HepG2 (cell line): ENCODE results near the gene ABTB2. TPM values are rescaled to one million over a fixed set of nuclear protein-coding genes. Genes with fewer than 3 reads are reported as not detected.

ENCODE experiments used
- BHLHE40 ChIP-seq: IDR thresholded peaks from 2 replicates; pipeline ENCODE4 v1.6.1; 2011; ENCODE audit warnings: low read length, improper control_type of control experiment
- CHD4 ChIP-seq: fragments of 200-600 bp; sonication (generic); IDR thresholded peaks from 2 replicates; pipeline ENCODE4 v1.7.0; 2017; ENCODE audit warnings: mild to moderate bottlenecking, low read length, borderline replicate concordance
- EEA1 ChIP-seq: sonication (generic); formaldehyde crosslinking; IDR thresholded peaks from 2 replicates; pipeline ENCODE4 v1.5.1; 2020; ENCODE audit warnings: mild to moderate bottlenecking, missing genetic modification reagents, borderline replicate concordance
- HNRNPL ChIP-seq: fragments of 200-400 bp; formaldehyde crosslinking; IDR thresholded peaks from 2 replicates; pipeline ENCODE4 v1.6.1; 2017; ENCODE audit warnings: mild to moderate bottlenecking, low read depth, low read length
- MED13 ChIP-seq: sonication (generic); formaldehyde crosslinking; IDR thresholded peaks from 2 replicates; pipeline ENCODE4 v1.5.0; 2020; ENCODE audit warnings: missing genetic modification reagents
- SMAD1 ChIP-seq: sonication (generic); formaldehyde crosslinking; IDR thresholded peaks from 2 replicates; pipeline ENCODE4 v1.4.0; 2020; ENCODE audit warnings: missing genetic modification reagents, low read depth, mild to moderate bottlenecking, borderline replicate concordance
- SP140L ChIP-seq: sonication (generic); formaldehyde crosslinking; IDR thresholded peaks from 2 replicates; pipeline ENCODE4 v1.4.0; 2020; ENCODE audit warnings: missing genetic modification reagents, borderline replicate concordance
- ZNF17 ChIP-seq: sonication (generic); formaldehyde crosslinking; IDR thresholded peaks from 2 replicates; pipeline ENCODE4 v1.5.0; 2020; ENCODE audit warnings: mild to moderate bottlenecking, missing genetic modification reagents
- ZNF335 ChIP-seq: sonication (generic); formaldehyde crosslinking; IDR thresholded peaks from 2 replicates; pipeline ENCODE4 v1.4.0; 2020; ENCODE audit warnings: missing genetic modification reagents
- ZNF460 ChIP-seq: sonication (generic); formaldehyde crosslinking; IDR thresholded peaks from 2 replicates; pipeline ENCODE4 v1.5.1; 2020; ENCODE audit warnings: missing genetic modification reagents, mild to moderate bottlenecking, borderline replicate concordance
- ZNF605 ChIP-seq: sonication (generic); formaldehyde crosslinking; IDR thresholded peaks from 2 replicates; pipeline ENCODE4 v1.8.0; 2022; ENCODE audit warnings: mild to moderate bottlenecking, missing genetic modification reagents
- ZNF614 ChIP-seq: IDR thresholded peaks from 2 replicates; pipeline ENCODE4 v1.6.1; 2018; ENCODE audit warnings: missing biosample characterization, missing genetic modification reagents, inconsistent platforms, borderline replicate concordance
- ZNF768 ChIP-seq: sonication (generic); formaldehyde crosslinking; IDR thresholded peaks from 2 replicates; pipeline ENCODE4 v1.4.0; 2020; ENCODE audit warnings: missing genetic modification reagents
- ZSCAN9 ChIP-seq: IDR thresholded peaks from 2 replicates; pipeline ENCODE4 v1.6.1; 2016; ENCODE audit warnings: borderline replicate concordance
- polyA plus RNA-seq, 8 experiments: library from polyadenylated mRNA; depleted of rRNA in 3 of 8; stranded (reverse) in 7 of 8; unstranded in 1 of 8; fragments of >200 nt; fragmentation: Illumina TruSeq in 4 of 8; extraction: Trizol in 4 of 8; gene quantifications; 2 replicates each; pipeline versions ENCODE4 v1.2.1 to v1.2.3, GENCODE V29; 2011 to 2016; ENCODE audit warnings: low read depth in 4 of 8, missing spikeins in 1 of 8, mixed read lengths in 1 of 8; ENCODE audit not compliant: insufficient read depth in 1 of 8
- total RNA-seq, 5 experiments: library from RNA; depleted of rRNA; stranded (reverse); fragments of >200 nt; fragmentation: Illumina TruSeq; extraction: Trizol; gene quantifications; 2 replicates each; pipeline ENCODE4 v1.2.3, GENCODE V29; 2016; ENCODE audit warnings: low read depth in 1 of 5
- TF ChIP-seq, protein P1 (sequence below): sonication (generic); formaldehyde crosslinking; IDR thresholded peaks from 2 replicates; pipeline ENCODE4 v1.8.0; 2022; ENCODE audit warnings: missing genetic modification reagents, mild to moderate bottlenecking, inconsistent platforms, borderline replicate concordance
- TF ChIP-seq, protein P2 (sequence below): sonication (generic); formaldehyde crosslinking; IDR thresholded peaks from 2 replicates; pipeline ENCODE4 v1.4.0; 2020; ENCODE audit warnings: low read depth, mild to moderate bottlenecking, missing genetic modification reagents
- TF ChIP-seq, protein P3 (sequence below): sonication (generic); formaldehyde crosslinking; IDR thresholded peaks from 2 replicates; pipeline ENCODE4 v1.4.0; 2020; ENCODE audit warnings: missing genetic modification reagents
- TF ChIP-seq, protein P4 (sequence below): sonication (generic); formaldehyde crosslinking; IDR thresholded peaks from one replicate; pipeline ENCODE4 v1.5.1; 2020; ENCODE audit warnings: mild to moderate bottlenecking, missing genetic modification reagents; ENCODE audit errors: not compliant biosample characterization

The ABTB2 gene
- total and polyA plus RNA-seq, 2 of the 13 experiments (the other 11 are each of a cell fraction or from before 2014, with no cell fraction given) = 5.1 to 15.4 TPM

DNA sequence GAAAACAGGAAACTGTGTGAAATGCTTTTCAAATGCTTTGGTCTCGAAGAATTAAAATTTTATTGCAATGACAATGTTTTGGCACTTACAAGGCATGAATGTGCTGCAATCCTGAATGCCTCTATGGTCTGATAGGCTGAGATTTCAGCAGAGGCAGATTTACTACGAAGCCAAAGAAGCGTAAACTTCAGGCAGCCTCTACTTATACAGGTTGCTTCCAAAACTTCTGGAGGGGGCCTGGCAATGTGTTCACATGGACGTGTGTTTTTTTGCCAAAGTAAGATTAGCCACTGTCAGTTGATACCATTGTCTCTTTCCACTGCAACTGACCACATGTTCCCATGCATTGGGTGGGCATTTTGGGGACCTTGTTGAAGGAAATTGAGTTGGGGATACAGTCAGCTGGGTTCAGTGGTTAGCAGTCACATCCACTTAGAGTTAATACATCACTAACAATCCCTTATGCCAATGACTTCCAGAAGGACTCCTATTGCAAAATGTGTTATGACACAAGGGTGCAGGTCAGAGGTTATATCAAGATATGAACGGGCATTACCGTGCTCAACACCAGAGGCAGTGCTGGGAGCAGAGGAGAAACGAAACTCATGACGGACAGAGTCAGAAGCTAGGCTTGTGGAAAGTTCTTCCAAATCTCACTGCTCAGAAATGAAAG, 48.8 kb downstream of the ABTB2 start (continued):
- TF ChIP-seq, protein P1, sequence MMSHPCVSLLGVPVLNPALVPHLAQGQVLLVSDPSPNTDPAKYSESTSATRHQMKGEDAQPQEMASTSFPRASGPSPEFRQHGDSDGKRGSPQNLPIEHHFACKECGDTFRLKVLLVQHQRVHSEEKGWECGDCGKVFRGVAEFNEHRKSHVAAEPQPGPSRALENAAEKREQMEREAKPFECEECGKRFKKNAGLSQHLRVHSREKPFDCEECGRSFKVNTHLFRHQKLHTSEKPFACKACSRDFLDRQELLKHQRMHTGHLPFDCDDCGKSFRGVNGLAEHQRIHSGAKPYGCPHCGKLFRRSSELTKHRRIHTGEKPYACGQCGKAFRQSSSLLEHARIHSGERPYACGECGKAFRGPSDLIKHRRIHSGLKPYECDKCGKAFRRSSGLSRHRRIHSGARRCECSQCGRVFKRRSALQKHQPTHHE (CRISPR knock-in tag) = no peak
- TF ChIP-seq CHD4 (no peak), ZNF605 (CRISPR knock-in tag) (no peak), EEA1 (CRISPR knock-in tag) (no peak), ZSCAN9 (CRISPR knock-in tag) (peak; percentile 22; the same call in 1 of the 2 replicates), HNRNPL (no peak), ZNF335 (CRISPR knock-in tag) (no peak), ZNF17 (CRISPR knock-in tag) (no peak), ZNF614 (CRISPR knock-in tag) (peak; percentile 84; the same call in 1 of the 2 replicates), BHLHE40 (no peak), ZNF460 (CRISPR knock-in tag) (no peak), ZNF768 (CRISPR knock-in tag) (no peak), SP140L (no peak), SMAD1 (no peak), MED13 (no peak)
- TF ChIP-seq, protein P2, sequence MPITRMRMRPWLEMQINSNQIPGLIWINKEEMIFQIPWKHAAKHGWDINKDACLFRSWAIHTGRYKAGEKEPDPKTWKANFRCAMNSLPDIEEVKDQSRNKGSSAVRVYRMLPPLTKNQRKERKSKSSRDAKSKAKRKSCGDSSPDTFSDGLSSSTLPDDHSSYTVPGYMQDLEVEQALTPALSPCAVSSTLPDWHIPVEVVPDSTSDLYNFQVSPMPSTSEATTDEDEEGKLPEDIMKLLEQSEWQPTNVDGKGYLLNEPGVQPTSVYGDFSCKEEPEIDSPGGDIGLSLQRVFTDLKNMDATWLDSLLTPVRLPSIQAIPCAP = no peak
- TF ChIP-seq, protein P3, sequence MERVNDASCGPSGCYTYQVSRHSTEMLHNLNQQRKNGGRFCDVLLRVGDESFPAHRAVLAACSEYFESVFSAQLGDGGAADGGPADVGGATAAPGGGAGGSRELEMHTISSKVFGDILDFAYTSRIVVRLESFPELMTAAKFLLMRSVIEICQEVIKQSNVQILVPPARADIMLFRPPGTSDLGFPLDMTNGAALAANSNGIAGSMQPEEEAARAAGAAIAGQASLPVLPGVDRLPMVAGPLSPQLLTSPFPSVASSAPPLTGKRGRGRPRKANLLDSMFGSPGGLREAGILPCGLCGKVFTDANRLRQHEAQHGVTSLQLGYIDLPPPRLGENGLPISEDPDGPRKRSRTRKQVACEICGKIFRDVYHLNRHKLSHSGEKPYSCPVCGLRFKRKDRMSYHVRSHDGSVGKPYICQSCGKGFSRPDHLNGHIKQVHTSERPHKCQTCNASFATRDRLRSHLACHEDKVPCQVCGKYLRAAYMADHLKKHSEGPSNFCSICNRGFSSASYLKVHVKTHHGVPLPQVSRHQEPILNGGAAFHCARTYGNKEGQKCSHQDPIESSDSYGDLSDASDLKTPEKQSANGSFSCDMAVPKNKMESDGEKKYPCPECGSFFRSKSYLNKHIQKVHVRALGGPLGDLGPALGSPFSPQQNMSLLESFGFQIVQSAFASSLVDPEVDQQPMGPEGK (CRISPR knock-in tag) = peak; percentile 55; the same call in 1 of the 2 replicates
- TF ChIP-seq, protein P4, sequence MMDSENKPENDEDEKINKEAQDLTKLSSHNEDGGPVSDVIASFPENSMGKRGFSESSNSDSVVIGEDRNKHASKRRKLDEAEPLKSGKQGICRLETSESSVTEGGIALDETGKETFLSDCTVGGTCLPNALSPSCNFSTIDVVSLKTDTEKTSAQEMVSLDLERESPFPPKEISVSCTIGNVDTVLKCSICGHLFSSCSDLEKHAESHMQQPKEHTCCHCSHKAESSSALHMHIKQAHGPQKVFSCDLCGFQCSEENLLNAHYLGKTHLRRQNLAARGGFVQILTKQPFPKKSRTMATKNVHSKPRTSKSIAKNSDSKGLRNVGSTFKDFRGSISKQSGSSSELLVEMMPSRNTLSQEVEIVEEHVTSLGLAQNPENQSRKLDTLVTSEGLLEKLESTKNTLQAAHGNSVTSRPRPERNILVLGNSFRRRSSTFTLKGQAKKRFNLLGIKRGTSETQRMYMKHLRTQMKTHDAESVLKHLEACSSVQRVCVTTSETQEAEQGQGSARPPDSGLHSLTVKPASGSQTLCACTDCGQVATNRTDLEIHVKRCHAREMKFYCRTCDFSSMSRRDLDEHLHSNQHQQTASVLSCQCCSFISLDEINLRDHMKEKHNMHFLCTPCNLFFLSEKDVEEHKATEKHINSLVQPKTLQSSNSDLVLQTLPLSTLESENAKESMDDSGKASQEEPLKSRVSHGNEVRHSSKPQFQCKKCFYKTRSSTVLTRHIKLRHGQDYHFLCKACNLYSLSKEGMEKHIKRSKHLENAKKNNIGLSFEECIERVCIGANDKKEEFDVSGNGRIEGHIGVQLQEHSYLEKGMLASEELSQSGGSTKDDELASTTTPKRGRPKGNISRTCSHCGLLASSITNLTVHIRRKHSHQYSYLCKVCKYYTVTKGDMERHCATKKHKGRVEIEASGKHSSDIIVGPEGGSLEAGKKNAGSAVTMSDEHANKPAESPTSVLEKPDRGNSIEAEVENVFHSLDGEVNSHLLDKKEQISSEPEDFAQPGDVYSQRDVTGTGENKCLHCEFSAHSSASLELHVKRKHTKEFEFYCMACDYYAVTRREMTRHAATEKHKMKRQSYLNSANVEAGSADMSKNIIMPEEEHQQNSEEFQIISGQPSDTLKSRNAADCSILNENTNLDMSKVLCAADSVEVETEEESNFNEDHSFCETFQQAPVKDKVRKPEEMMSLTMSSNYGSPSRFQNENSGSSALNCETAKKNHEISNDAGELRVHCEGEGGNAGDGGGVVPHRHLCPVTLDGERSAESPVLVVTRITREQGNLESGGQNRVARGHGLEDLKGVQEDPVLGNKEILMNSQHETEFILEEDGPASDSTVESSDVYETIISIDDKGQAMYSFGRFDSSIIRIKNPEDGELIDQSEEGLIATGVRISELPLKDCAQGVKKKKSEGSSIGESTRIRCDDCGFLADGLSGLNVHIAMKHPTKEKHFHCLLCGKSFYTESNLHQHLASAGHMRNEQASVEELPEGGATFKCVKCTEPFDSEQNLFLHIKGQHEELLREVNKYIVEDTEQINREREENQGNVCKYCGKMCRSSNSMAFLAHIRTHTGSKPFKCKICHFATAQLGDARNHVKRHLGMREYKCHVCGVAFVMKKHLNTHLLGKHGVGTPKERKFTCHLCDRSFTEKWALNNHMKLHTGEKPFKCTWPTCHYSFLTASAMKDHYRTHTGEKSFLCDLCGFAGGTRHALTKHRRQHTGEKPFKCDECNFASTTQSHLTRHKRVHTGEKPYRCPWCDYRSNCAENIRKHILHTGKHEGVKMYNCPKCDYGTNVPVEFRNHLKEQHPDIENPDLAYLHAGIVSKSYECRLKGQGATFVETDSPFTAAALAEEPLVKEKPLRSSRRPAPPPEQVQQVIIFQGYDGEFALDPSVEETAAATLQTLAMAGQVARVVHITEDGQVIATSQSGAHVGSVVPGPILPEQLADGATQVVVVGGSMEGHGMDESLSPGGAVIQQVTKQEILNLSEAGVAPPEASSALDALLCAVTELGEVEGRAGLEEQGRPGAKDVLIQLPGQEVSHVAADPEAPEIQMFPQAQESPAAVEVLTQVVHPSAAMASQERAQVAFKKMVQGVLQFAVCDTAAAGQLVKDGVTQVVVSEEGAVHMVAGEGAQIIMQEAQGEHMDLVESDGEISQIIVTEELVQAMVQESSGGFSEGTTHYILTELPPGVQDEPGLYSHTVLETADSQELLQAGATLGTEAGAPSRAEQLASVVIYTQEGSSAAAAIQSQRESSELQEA (CRISPR knock-in tag) = no peak
